ENCODE results near the gene ADARB2.

DNA sequence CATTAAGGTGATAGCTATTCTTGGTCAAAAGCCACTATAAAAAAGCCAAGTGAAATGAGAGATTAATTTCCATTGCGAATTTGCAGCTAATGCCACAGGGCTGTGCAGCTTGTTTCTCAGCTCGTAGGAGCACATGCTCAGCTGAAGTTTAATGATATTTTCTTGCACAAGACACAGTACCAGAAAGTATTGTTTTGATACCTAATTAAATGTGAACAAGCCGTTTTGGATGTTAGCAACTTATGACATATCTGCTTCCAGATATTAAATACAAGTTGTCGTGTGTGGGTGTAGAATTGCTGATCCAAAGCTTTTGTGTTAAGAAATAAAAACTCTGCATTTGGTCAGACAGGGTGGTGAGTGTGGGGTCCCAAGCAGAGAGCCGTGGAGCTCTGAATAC is 47.2 kb downstream of the ADARB2 start:
- TF ChIP-seq TARDBP (IDR thresholded peaks at IDR 0.05): no peak
- TF ChIP-seq HDGF (IDR thresholded peaks at IDR 0.05; ENCODE audit: borderline replicate concordance): no peak
- no peak for TF ChIP-seq BHLHE40 (IDR thresholded peaks at IDR 0.05; ENCODE audit: borderline replicate concordance)
- no peak for TF ChIP-seq SUZ12 (IDR thresholded peaks at IDR 0.05)
- TF ChIP-seq FOXM1 (IDR thresholded peaks at IDR 0.05; ENCODE audit: borderline replicate concordance): no peak
- TF ChIP-seq FOXA1 (IDR thresholded peaks at IDR 0.05): no peak
- no peak for TF ChIP-seq ZNF384 (IDR thresholded peaks at IDR 0.05)
- TF ChIP-seq ARNT (IDR thresholded peaks at IDR 0.05): no peak
- no peak for TF ChIP-seq CTBP1 (IDR thresholded peaks at IDR 0.05; ENCODE audit: borderline replicate concordance)
- TF ChIP-seq ELF4 (IDR thresholded peaks at IDR 0.05): no peak
- no peak for TF ChIP-seq SP1 (IDR thresholded peaks at IDR 0.05)
- no peak for TF ChIP-seq NFRKB (IDR thresholded peaks at IDR 0.05)
- TF ChIP-seq L3MBTL2 (conservative IDR thresholded peaks at IDR 0.05): no peak

All from HEK293T (cell line).